ENCODE results near the gene SORCS2. TPM values are rescaled to one million over a fixed set of nuclear protein-coding genes. Genes with fewer than 3 reads are reported as not detected.

SORCS2 gene
- total RNA-seq, 3 donors from 2014 or later: 0.66 to 1.3 (median 0.80) TPM

GRCh38 chr4:7252510-7253340 lies 60.4 kb downstream of the SORCS2 start:
- intact Hi-C loops (cut with DNase I; ENCODE audit: low total_unique reads): no loop called here
- no peak overlapping the region for H3K27ac ChIP-seq
- H3K9me3 ChIP-seq: no peaks in the 10 kb centered on the region
- peaks cover 0 to 6% of the 10 kb centered on the region in 2 donors for H3K27me3 ChIP-seq
- H3K36me3 ChIP-seq: no peaks in the 10 kb centered on the region
- H3K4me3 ChIP-seq: no peak overlapping the region
- no peak for DNase-seq (ENCODE audit: low spot score in 2 of 2)
- TF ChIP-seq CTCF (IDR thresholded peaks at IDR 0.05) (no peak), POLR2AphosphoS5 (IDR thresholded peaks at IDR 0.05) (no peak), POLR2A (IDR thresholded peaks at IDR 0.05) (no peak)
- no peaks in the 10 kb centered on the region for H3K4me1 ChIP-seq

GRCh38 chr4:7253341-7253700 lies 61.0 kb downstream of the SORCS2 start:
- intact Hi-C loops (cut with DNase I; ENCODE audit: low total_unique reads): no loop called here
- no peaks in the 10 kb centered on the region for H3K4me1 ChIP-seq
- no peak overlapping the region for H3K27ac ChIP-seq
- peaks cover 0 to 6% of the 10 kb centered on the region in 2 donors for H3K27me3 ChIP-seq
- no peak overlapping the region for H3K4me3 ChIP-seq
- DNase-seq (ENCODE audit: low spot score in 2 of 2): no peak
- H3K9me3 ChIP-seq: no peaks in the 10 kb centered on the region
- TF ChIP-seq POLR2A (IDR thresholded peaks at IDR 0.05) (no peak), CTCF (IDR thresholded peaks at IDR 0.05) (no peak), POLR2AphosphoS5 (IDR thresholded peaks at IDR 0.05) (no peak)
- no peaks in the 10 kb centered on the region for H3K36me3 ChIP-seq

- Histone ChIP-seq H3K9me3 (no peaks in the 10 kb centered on the region), H3K27ac (no peak overlapping the region), H3K4me3 (no peak overlapping the region), H3K36me3 (no peaks in the 10 kb centered on the region), H3K27me3 (peaks cover 0 to 6% of the 10 kb centered on the region in 2 donors), H3K4me1 (no peaks in the 10 kb centered on the region)
- intact Hi-C loops (cut with DNase I; ENCODE audit: low total_unique reads): no loop called here
- TF ChIP-seq CTCF (IDR thresholded peaks at IDR 0.05): no peak
- TF ChIP-seq POLR2A (IDR thresholded peaks at IDR 0.05): no peak
- TF ChIP-seq POLR2AphosphoS5 (IDR thresholded peaks at IDR 0.05): no peak
- DNase-seq (ENCODE audit: low spot score in 2 of 2): no peak
Measured at GRCh38 chr4:7253837-7254236, 61.5 kb downstream of the SORCS2 start.

GRCh38 chr4:7254736-7255487 lies 62.6 kb downstream of the SORCS2 start:
- Histone ChIP-seq H3K4me1 (no peaks in the 10 kb centered on the region), H3K36me3 (no peaks in the 10 kb centered on the region), H3K9me3 (no peaks in the 10 kb centered on the region), H3K4me3 (no peak overlapping the region), H3K27ac (no peak overlapping the region), H3K27me3 (peaks cover 0 to 6% of the 10 kb centered on the region in 2 donors)
- intact Hi-C loops (cut with DNase I; ENCODE audit: low total_unique reads): no loop called here
- DNase-seq (ENCODE audit: low spot score in 2 of 2): no peak
- no peak for TF ChIP-seq POLR2A (IDR thresholded peaks at IDR 0.05)
- no peak for TF ChIP-seq POLR2AphosphoS5 (IDR thresholded peaks at IDR 0.05)
- no peak for TF ChIP-seq CTCF (IDR thresholded peaks at IDR 0.05)

DNA sequence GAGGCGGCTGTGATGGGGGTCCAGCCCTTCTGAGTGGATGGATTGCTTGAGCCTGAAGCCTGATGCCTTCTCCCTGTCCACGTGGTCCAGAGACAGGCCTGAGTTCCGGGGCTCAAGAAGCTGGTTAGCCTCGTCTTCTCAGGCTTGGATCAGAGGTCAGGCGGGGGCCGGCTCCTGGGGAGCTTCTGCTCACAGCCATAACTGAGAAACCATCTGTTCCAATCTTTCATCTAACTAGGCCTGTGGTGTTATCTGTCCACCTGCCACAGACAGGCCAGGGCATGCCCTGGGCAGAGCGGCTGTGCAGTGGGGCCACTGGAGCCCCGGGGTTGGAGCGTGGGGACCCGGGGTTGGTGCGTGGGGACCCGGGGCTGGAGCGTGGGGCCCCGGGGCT lies 63.1 kb downstream of the SORCS2 start:
- Histone ChIP-seq H3K27ac (no peak overlapping the region), H3K4me1 (no peaks in the 10 kb centered on the region), H3K9me3 (no peaks in the 10 kb centered on the region), H3K36me3 (no peaks in the 10 kb centered on the region), H3K27me3 (peaks cover 0 to 6% of the 10 kb centered on the region in 2 donors), H3K4me3 (no peak overlapping the region)
- no peak for TF ChIP-seq CTCF (IDR thresholded peaks at IDR 0.05)
- TF ChIP-seq POLR2A (IDR thresholded peaks at IDR 0.05): no peak
- no peak for TF ChIP-seq POLR2AphosphoS5 (IDR thresholded peaks at IDR 0.05)
- DNase-seq (ENCODE audit: low spot score in 2 of 2): no peak
- intact Hi-C loops (cut with DNase I; ENCODE audit: low total_unique reads): no loop called here

All from breast epithelium (tissue), 4 donors.